GM19395 (cell line): Measurements from ENCODE around the gene TBC1D22B.

Source experiments
- ATAC-seq: cut with Tn5 transposase; IDR thresholded peaks from one replicate; pipeline ENCODE4 v1.9.1; 2021; ENCODE audit warnings: mild to moderate bottlenecking, moderate library complexity; ENCODE audit not compliant: unreplicated experiment

The TBC1D22B gene

GRCh38 chr6:37353761-37354525 is 96.4 kb downstream of the TBC1D22B start, which contains the start of gene RNF8:
Gene RNF8 (plus strand): TSS chr6:37353983. CDS start chr6:37354165, 182 bp downstream.
- peak; percentile 90 for ATAC-seq

GRCh38 chr6:37354526-37355384 is 97.2 kb downstream of the TBC1D22B start:
- no peak for ATAC-seq

- ATAC-seq, result no peak
These were observed 99.7 kb downstream of the TBC1D22B start for GRCh38 chr6:37357288-37357687.

GRCh38 chr6:37357860-37358259 is 100.3 kb downstream of the TBC1D22B start:
- no peak for ATAC-seq

GRCh38 chr6:37359039-37359438 is 101.5 kb downstream of the TBC1D22B start:
- no peak for ATAC-seq

- no peak for ATAC-seq
These were observed 104.7 kb downstream of the TBC1D22B start for GRCh38 chr6:37362101-37362828.

GRCh38 chr6:37365791-37366190 is 108.2 kb downstream of the TBC1D22B start:
- no peak for ATAC-seq

GRCh38 chr6:37366910-37367309 is 109.3 kb downstream of the TBC1D22B start:
- ATAC-seq, result no peak

- no peak for ATAC-seq
These were observed 111.4 kb downstream of the TBC1D22B start for GRCh38 chr6:37368961-37369320.

- no peak for ATAC-seq
These were observed 112.0 kb downstream of the TBC1D22B start for GRCh38 chr6:37369321-37370201.

- ATAC-seq, result no peak
These were observed 113.8 kb downstream of the TBC1D22B start for GRCh38 chr6:37371154-37372083.

- ATAC-seq, result no peak
These were observed 114.5 kb downstream of the TBC1D22B start for GRCh38 chr6:37372116-37372515.

- ATAC-seq, result no peak
These were observed 116.4 kb downstream of the TBC1D22B start for GRCh38 chr6:37373822-37374471.

- ATAC-seq, result no peak
These were observed 117.8 kb downstream of the TBC1D22B start for GRCh38 chr6:37375376-37375775.

- no peak for ATAC-seq
These were observed 118.6 kb downstream of the TBC1D22B start for GRCh38 chr6:37376078-37376743.

GRCh38 chr6:37381579-37381978 is 124.0 kb downstream of the TBC1D22B start:
- ATAC-seq, result no peak
